NT2/D1 (cell line): ENCODE results near the gene HNRNPA0.

Experiments
- YY1 ChIP-seq: IDR thresholded peaks from 2 replicates; pipeline ENCODE4 v1.6.1; 2011; ENCODE audit not compliant: insufficient read length, insufficient read depth
- ZNF274 ChIP-seq: IDR thresholded peaks from 2 replicates; pipeline ENCODE4 v1.6.1; 2011; ENCODE audit warnings: mild to moderate bottlenecking, low read depth, low read length

DNA sequence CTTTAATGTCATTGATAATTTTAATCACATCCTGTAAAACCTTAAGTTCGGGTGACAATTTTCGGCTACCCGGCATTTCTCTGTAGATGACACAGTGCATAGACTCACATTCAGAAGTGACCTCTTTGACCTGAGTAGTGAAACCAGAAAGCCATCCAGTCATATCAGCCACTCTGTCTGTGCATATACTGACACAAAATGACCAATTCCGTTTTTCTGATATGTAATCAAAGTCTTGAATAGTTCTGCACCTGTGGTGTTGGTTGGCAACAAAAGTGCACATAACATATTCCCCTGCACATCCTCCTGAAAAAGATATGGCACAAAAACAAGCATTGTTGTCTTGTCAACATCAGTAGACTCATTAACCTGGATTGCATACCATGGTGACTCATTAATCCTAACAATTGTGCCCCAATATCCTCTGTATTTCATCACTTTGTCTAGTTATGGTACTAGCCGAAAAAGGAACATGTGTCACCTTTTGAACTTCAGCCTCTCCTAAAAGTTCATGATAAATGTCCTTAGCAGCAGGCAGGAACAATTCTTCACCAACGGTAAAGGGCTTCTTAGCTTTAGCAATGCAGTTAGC, 4.6 kb upstream of the HNRNPA0 start:
- TF ChIP-seq YY1, result no peak
- no peak for TF ChIP-seq ZNF274
